ENCODE results near the gene PLAAT4. TPM values are rescaled to one million over a fixed set of nuclear protein-coding genes. Genes with fewer than 3 reads are reported as not detected.

PLAAT4 gene
- total RNA-seq, 2 experiments from 2014 or later, result 1.3 to 6.8 TPM

- Histone ChIP-seq H4K20me1 (ENCODE audit: insufficient read depth, low read length) (no peaks in the 10 kb centered on the region), H3K4me2 (ENCODE audit: low read length) (no peak overlapping the region), H3K4me3 (ENCODE audit: low read depth, low read length, poor library complexity, severe bottlenecking) (no peak overlapping the region), H3K27ac (ENCODE audit: low read depth, low read length, poor library complexity, severe bottlenecking) (no peak overlapping the region), H3K4me1 (ENCODE audit: insufficient read depth, low read length, poor library complexity, severe bottlenecking) (no peaks in the 10 kb centered on the region), H3K36me3 (ENCODE audit: insufficient read depth, low read length) (no peaks in the 10 kb centered on the region), H3K9me2 (ENCODE audit: insufficient read depth, low read length) (no peaks in the 10 kb centered on the region), H3K9me3 (ENCODE audit: low read length) (no peaks in the 10 kb centered on the region), H3K79me2 (ENCODE audit: insufficient read depth, low read depth, low read length) (no peaks in the 10 kb centered on the region), H2AFZ (ENCODE audit: low read length) (no peak overlapping the region)
- TF ChIP-seq, protein P1, sequence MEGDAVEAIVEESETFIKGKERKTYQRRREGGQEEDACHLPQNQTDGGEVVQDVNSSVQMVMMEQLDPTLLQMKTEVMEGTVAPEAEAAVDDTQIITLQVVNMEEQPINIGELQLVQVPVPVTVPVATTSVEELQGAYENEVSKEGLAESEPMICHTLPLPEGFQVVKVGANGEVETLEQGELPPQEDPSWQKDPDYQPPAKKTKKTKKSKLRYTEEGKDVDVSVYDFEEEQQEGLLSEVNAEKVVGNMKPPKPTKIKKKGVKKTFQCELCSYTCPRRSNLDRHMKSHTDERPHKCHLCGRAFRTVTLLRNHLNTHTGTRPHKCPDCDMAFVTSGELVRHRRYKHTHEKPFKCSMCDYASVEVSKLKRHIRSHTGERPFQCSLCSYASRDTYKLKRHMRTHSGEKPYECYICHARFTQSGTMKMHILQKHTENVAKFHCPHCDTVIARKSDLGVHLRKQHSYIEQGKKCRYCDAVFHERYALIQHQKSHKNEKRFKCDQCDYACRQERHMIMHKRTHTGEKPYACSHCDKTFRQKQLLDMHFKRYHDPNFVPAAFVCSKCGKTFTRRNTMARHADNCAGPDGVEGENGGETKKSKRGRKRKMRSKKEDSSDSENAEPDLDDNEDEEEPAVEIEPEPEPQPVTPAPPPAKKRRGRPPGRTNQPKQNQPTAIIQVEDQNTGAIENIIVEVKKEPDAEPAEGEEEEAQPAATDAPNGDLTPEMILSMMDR (conservative IDR thresholded peaks at IDR 0.05; ENCODE audit: low read length), result no peak
- no peak for TF ChIP-seq EZH2phosphoT487 (IDR thresholded peaks at IDR 0.05; ENCODE audit: borderline replicate concordance, low read depth, low read length)
- no TSS peak for BruUV-seq (replicated peaks)
- ChIA-PET POLR2A (interaction anchor here (0.7 kb wide), 1 partner anchor 55 kb away, joined by 4 read pairs; no protein-coding TSS in a partner anchor), CTCF (ENCODE audit: unreplicated experiment) (no interaction called here)
- intact Hi-C loops (cut with micrococcal nuclease; ENCODE audit: unreplicated experiment), result no loop called here
- no peak for DNase-seq (ENCODE audit: low spot score)
Observed at GRCh38 chr11:63507511-63507910, 29.1 kb upstream of the PLAAT4 start.

- DNase-seq (ENCODE audit: low spot score), result peak; percentile 41
- H3K4me3 ChIP-seq (ENCODE audit: low read depth, low read length, poor library complexity, severe bottlenecking), result no peak overlapping the region
- H3K9me2 ChIP-seq (ENCODE audit: insufficient read depth, low read length), result no peaks in the 10 kb centered on the region
- BruUV-seq (replicated peaks), result no TSS peak
- no peaks in the 10 kb centered on the region for H3K4me1 ChIP-seq (ENCODE audit: insufficient read depth, low read length, poor library complexity, severe bottlenecking)
- no peak for TF ChIP-seq EZH2phosphoT487 (IDR thresholded peaks at IDR 0.05; ENCODE audit: borderline replicate concordance, low read depth, low read length)
- TF ChIP-seq, protein P1 (conservative IDR thresholded peaks at IDR 0.05; ENCODE audit: low read length), result peak; percentile 68
- H3K4me2 ChIP-seq (ENCODE audit: low read length), result no peak overlapping the region
- H3K27ac ChIP-seq (ENCODE audit: low read depth, low read length, poor library complexity, severe bottlenecking), result no peak overlapping the region
- no peaks in the 10 kb centered on the region for H3K79me2 ChIP-seq (ENCODE audit: insufficient read depth, low read depth, low read length)
- H2AFZ ChIP-seq (ENCODE audit: low read length), result no peak overlapping the region
- no peaks in the 10 kb centered on the region for H4K20me1 ChIP-seq (ENCODE audit: insufficient read depth, low read length)
- no peaks in the 10 kb centered on the region for H3K9me3 ChIP-seq (ENCODE audit: low read length)
- H3K36me3 ChIP-seq (ENCODE audit: insufficient read depth, low read length), result no peaks in the 10 kb centered on the region
- intact Hi-C loops (cut with micrococcal nuclease; ENCODE audit: unreplicated experiment), result no loop called here
- ChIA-PET CTCF (ENCODE audit: unreplicated experiment) (no interaction called here), POLR2A (no interaction called here)
Observed at GRCh38 chr11:63508009-63508408, 28.6 kb upstream of the PLAAT4 start.

DNA sequence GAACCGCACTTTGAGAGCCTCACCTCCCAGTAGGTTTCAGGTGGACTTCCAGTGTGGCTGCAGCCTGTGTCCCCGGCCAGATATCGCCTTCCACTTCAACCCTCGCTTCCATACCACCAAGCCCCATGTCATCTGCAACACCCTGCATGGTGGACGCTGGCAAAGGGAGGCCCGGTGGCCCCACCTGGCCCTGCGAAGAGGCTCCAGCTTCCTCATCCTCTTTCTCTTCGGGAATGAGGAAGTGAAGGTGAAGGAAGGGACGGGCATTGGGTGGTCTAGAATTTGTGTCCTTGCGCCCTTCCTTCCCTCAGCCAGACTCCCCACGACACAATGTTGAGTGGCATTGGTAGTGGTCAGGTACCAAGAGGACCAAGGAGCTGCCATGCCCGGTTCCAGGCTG lies 27.9 kb upstream of the PLAAT4 start:
- H3K9me3 ChIP-seq (ENCODE audit: low read length), result no peaks in the 10 kb centered on the region
- no peak for DNase-seq (ENCODE audit: low spot score)
- no peaks in the 10 kb centered on the region for H3K36me3 ChIP-seq (ENCODE audit: insufficient read depth, low read length)
- no peaks in the 10 kb centered on the region for H3K79me2 ChIP-seq (ENCODE audit: insufficient read depth, low read depth, low read length)
- no peak overlapping the region for H3K4me2 ChIP-seq (ENCODE audit: low read length)
- H3K9me2 ChIP-seq (ENCODE audit: insufficient read depth, low read length), result no peaks in the 10 kb centered on the region
- intact Hi-C loops (cut with micrococcal nuclease; ENCODE audit: unreplicated experiment), result no loop called here
- TF ChIP-seq, protein P1 (conservative IDR thresholded peaks at IDR 0.05; ENCODE audit: low read length), result no peak
- no peak for TF ChIP-seq EZH2phosphoT487 (IDR thresholded peaks at IDR 0.05; ENCODE audit: borderline replicate concordance, low read depth, low read length)
- POLR2A ChIA-PET, result no interaction called here
- no peak overlapping the region for H2AFZ ChIP-seq (ENCODE audit: low read length)
- no peak overlapping the region for H3K4me3 ChIP-seq (ENCODE audit: low read depth, low read length, poor library complexity, severe bottlenecking)
- no peak overlapping the region for H3K27ac ChIP-seq (ENCODE audit: low read depth, low read length, poor library complexity, severe bottlenecking)
- no TSS peak for BruUV-seq (replicated peaks)
- no peaks in the 10 kb centered on the region for H4K20me1 ChIP-seq (ENCODE audit: insufficient read depth, low read length)
- CTCF ChIA-PET (ENCODE audit: unreplicated experiment), result no interaction called here
- no peaks in the 10 kb centered on the region for H3K4me1 ChIP-seq (ENCODE audit: insufficient read depth, low read length, poor library complexity, severe bottlenecking)

Data from OCI-LY7 (cell line).